Stomach (tissue), 9 donors: ENCODE results near the gene CCDC38. TPM values are rescaled to one million over a fixed set of nuclear protein-coding genes. Genes with fewer than 3 reads are reported as not detected.

ENCODE experiments used
- DNase-seq, 2 donors: peaks; one replicate each; pipeline versions ENCODE4 v3.0.0 to v3.0.0-alpha.2; 2013 to 2019
- H3K27ac ChIP-seq, 5 donors: fragments of 200-600 bp in 4 of 5; sonication (generic) in 4 of 5; one replicate each; pipeline ENCODE4 v1.5.1; 2013 to 2019; ENCODE audit warnings: mild to moderate bottlenecking in 1 of 5, moderate library complexity in 1 of 5
- H3K27me3 ChIP-seq, 3 donors: fragments of 200-600 bp; sonication (generic); one replicate each; pipeline ENCODE4 v1.5.1; 2017 to 2019; ENCODE audit warnings: mixed run types in 1 of 3
- H3K36me3 ChIP-seq, 4 donors: fragments of 200-600 bp; sonication (generic); 1 replicate in 3 of 4; 2 replicates in 1 of 4; pipeline ENCODE4 v1.5.1; 2016 to 2019
- H3K4me1 ChIP-seq, 4 donors: fragments of 200-600 bp; sonication (generic); one replicate each; pipeline ENCODE4 v1.5.1; 2016 to 2019
- H3K4me3 ChIP-seq, 4 donors: fragments of 200-600 bp; sonication (generic) in 3 of 4; one replicate each; pipeline ENCODE4 v1.5.1; 2016 to 2019; ENCODE audit warnings: mild to moderate bottlenecking in 1 of 4
- H3K9me3 ChIP-seq, 4 donors: fragments of 200-600 bp; sonication (generic); one replicate each; pipeline ENCODE4 v1.5.1; 2016 to 2019
- EP300 ChIP-seq: sonication (generic); formaldehyde crosslinking; IDR thresholded peaks from one replicate; pipeline ENCODE4 v1.6.1; 2017; ENCODE audit warnings: antibody characterized with exemption
- POLR2A ChIP-seq, 4 donors: fragments of 450-650 bp; IDR thresholded peaks; one replicate each; pipeline ENCODE4 v1.6.1; 2016; ENCODE audit warnings: antibody characterized with exemption in 4 of 4, control low read depth in 2 of 4, mild to moderate bottlenecking in 1 of 4, moderate library complexity in 1 of 4
- POLR2AphosphoS5 ChIP-seq, 3 donors: sonication (generic); formaldehyde crosslinking; IDR thresholded peaks; one replicate each; pipeline ENCODE4 v1.6.1; 2016; ENCODE audit warnings: antibody characterized with exemption in 3 of 3
- WGBS, 5 donors: extraction: QIAGEN DNeasy Blood & Tissue Kit in 3 of 5; methylation state at CpG; one replicate each; pipeline versions ENCODE4 v1.1.5 to v1.1.7; 2013 to 2018; 5-methylcytosine and 5-hydroxymethylcytosine counted together
- intact Hi-C: fragments of 100-400 bp; cut with DNase I; formaldehyde crosslinking; loops from one replicate; pipeline ENCODE4 v1.15.1; 2023; ENCODE audit warnings: low total_unique reads
- polyA plus RNA-seq, 3 donors: library from polyadenylated mRNA; stranded (reverse); fragments of 200-250 nt; gene quantifications; one replicate each; pipeline ENCODE4 v1.2.3, GENCODE V29; 2013
- total RNA-seq, 5 donors: library from RNA; depleted of rRNA; stranded (reverse); fragments of >200 nt; gene quantifications; one replicate each; pipeline versions ENCODE4 v1.1.0 to v1.2.3, GENCODE V29; 2014 to 2016
- TF ChIP-seq, protein P1 (sequence below), 7 experiments: fragments of 450-650 bp in 4 of 7; fragments of 200-600 bp in 3 of 7; sonication (generic) in 3 of 7; IDR thresholded peaks; one replicate each; pipeline ENCODE4 v1.5.1; 2016 to 2019; ENCODE audit warnings: antibody characterized with exemption in 7 of 7, control low read depth in 2 of 7, mild to moderate bottlenecking in 1 of 7
- donor health status: healthy with polysubstance abuse.
- donor health status: Bipolar disorder and iron deficiency.
- donor health status: healthy.

Gene CCDC38
- total and polyA plus RNA-seq, 8 donors: not detected

DNA sequence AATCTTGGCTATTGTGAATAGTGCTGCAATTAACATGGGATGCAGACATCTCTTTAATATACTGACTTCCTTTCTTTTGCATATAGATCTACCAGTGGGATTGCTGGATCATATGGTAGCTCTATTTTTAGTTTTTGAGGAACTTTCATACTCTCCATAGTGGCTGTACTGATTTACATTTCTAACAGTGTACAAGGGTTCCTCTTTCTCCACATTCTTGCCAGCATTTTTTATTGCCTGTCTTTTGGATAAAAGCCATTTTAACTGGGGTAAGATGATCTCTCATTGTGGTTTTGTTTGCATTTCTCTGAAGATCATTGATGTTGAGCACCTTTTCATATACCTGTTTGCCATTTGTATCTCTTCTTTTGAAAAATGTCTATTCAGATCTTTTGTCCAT is 9.1 kb upstream of the CCDC38 start:
- Histone ChIP-seq H3K27ac (no peak overlapping the region), H3K9me3 (no peaks in the 10 kb centered on the region), H3K36me3 (no peaks in the 10 kb centered on the region), H3K27me3 (peaks cover 0 to 4% (median 0%) of the 10 kb centered on the region in 3 donors), H3K4me3 (no peak overlapping the region), H3K4me1 (no peaks in the 10 kb centered on the region)
- no peak for DNase-seq
- intact Hi-C loops: no loop called here
- TF ChIP-seq EP300 (no peak), POLR2AphosphoS5 (IDR thresholded peaks at IDR 0.05) (no peak), POLR2A (IDR thresholded peaks at IDR 0.05) (no peak)
- TF ChIP-seq, protein P1, sequence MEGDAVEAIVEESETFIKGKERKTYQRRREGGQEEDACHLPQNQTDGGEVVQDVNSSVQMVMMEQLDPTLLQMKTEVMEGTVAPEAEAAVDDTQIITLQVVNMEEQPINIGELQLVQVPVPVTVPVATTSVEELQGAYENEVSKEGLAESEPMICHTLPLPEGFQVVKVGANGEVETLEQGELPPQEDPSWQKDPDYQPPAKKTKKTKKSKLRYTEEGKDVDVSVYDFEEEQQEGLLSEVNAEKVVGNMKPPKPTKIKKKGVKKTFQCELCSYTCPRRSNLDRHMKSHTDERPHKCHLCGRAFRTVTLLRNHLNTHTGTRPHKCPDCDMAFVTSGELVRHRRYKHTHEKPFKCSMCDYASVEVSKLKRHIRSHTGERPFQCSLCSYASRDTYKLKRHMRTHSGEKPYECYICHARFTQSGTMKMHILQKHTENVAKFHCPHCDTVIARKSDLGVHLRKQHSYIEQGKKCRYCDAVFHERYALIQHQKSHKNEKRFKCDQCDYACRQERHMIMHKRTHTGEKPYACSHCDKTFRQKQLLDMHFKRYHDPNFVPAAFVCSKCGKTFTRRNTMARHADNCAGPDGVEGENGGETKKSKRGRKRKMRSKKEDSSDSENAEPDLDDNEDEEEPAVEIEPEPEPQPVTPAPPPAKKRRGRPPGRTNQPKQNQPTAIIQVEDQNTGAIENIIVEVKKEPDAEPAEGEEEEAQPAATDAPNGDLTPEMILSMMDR (IDR thresholded peaks at IDR 0.05): no peak

DNA sequence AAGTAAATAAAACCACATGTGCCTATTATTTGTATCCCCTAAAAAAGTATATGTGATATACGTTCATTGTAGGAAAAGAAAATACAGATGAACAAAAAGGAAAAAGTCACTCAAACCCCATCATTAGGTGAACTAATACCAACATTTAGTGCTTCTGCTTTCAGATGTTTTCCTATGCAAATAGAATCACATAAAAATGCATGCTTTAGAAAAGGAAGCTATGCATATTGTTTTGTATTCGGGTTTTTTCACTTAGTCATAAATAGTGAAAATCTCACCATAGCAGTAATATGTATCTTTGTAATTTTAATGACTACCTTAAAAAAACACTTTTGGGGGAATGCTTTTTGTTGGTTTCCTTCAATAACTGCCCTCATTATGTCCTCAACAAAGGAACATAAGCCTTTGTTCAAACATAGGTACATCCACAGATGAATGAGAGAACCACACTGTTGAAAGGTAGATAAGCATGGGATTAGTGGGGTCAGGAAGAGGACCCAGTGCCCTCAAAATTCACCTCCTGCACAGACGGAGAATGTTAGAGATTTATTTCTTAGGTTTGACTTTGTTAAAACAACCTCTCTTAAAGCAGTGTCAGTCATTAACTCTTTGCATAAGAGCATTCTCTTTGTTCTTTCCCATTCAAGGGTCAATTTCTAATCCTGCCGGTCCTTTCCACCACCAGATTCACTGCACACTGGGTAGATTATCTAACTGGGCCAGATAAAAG is 7.2 kb upstream of the CCDC38 start:
- Histone ChIP-seq H3K27me3 (peaks cover 0 to 6% (median 0%) of the 10 kb centered on the region in 3 donors), H3K36me3 (no peaks in the 10 kb centered on the region), H3K9me3 (no peaks in the 10 kb centered on the region), H3K27ac (no peak overlapping the region), H3K4me3 (no peak overlapping the region), H3K4me1 (no peaks in the 10 kb centered on the region)
- no peak for TF ChIP-seq POLR2A (IDR thresholded peaks at IDR 0.05)
- TF ChIP-seq EP300: no peak
- TF ChIP-seq, protein P1 (IDR thresholded peaks at IDR 0.05): no peak
- no peak for TF ChIP-seq POLR2AphosphoS5 (IDR thresholded peaks at IDR 0.05)
- intact Hi-C loops: no loop called here
- WGBS, 5 donors: 39 to 51% (median 47%) methylated on average over 4 of the region's 4 CpGs
- DNase-seq: no peak

DNA sequence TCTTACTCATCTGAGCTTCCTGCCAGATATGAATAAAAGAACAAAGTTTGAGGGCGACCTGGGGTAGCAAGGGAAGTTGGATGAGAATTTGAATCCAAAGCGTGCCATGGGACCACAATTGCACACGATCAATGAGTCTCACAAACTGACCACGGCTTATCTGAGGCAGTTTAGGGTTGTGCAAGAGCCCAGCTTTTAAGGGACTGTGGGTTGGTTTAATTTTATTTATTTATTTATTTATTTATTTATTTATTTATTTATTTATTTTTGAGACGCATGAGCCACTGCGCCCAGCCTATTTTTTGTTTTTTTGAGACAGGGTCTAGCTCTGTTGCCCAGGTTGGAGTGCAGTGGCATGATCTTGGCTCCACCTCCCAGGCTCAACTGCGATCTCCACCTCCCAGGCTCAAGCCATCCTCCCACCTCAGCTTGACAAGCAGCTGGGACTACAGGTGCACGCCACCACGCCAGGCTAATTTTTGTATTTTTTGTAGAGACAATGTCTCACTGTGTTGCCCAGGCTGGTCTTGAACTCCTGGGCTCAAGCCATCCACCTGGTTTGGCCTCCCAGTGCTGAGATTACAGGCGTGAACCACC is 1.8 kb upstream of the CCDC38 start:
- TF ChIP-seq POLR2A (IDR thresholded peaks at IDR 0.05): no peak
- no peak for TF ChIP-seq POLR2AphosphoS5 (IDR thresholded peaks at IDR 0.05)
- no peak for TF ChIP-seq EP300
- TF ChIP-seq, protein P1 (IDR thresholded peaks at IDR 0.05): no peak
- Histone ChIP-seq H3K27me3 (peaks cover 0 to 5% (median 0%) of the 10 kb centered on the region in 3 donors), H3K9me3 (no peaks in the 10 kb centered on the region), H3K36me3 (no peaks in the 10 kb centered on the region), H3K27ac (no peak overlapping the region), H3K4me1 (peaks cover 0 to 22% (median 14%) of the 10 kb centered on the region in 4 donors), H3K4me3 (peak overlapping the region in 1 of 4 donors; percentile 75)
- no peak for DNase-seq
- WGBS, 5 donors: 75 to 88% (median 85%) methylated on average over 10 of the region's 10 CpGs
- intact Hi-C loops: no loop called here

DNA sequence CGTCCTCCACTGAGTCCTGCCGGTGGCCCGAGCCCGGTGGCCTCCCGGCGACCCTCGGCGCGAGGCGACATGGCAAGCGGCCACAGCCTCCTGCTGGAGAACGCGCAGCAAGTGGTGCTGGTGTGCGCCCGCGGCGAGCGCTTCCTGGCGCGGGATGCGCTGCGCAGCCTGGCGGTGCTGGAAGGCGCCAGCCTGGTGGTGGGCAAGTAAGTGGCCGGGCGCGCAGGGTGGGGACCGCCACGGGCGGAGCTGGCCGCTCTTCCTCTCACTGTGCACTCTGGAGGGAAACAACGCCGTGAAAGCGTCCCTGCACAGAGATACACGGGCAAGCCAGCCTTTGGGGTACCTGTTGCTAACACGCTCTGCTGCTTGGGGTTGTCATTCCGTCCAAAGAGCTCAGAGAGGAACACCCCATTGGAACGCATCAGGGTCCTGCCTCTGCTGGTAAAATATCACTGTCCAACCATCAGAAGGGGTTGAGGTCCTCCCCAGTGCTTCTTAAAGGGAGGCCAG is 972 bp upstream of the CCDC38 start, which contains the start of gene AMDHD1:
Gene AMDHD1, plus strand, starts transcription at position 2 of the 513 bp plus-strand sequence. Its CDS starts 68 bp downstream, at position 70.
- Histone ChIP-seq H3K4me1 (peaks cover 0 to 22% (median 14%) of the 10 kb centered on the region in 4 donors), H3K27me3 (peaks cover 0 to 5% (median 0%) of the 10 kb centered on the region in 3 donors), H3K9me3 (no peaks in the 10 kb centered on the region), H3K36me3 (no peaks in the 10 kb centered on the region), H3K27ac (peak within 1 kb of the TSS; percentile 73 to 88 (median 83)), H3K4me3 (peak within 1 kb of the TSS; percentile 75 to 80 (median 78))
- no peak for TF ChIP-seq POLR2AphosphoS5 (IDR thresholded peaks at IDR 0.05)
- TF ChIP-seq, protein P1 (IDR thresholded peaks at IDR 0.05): peak in 2 of 7 experiments; percentile 13 to 23
- peak; percentile 56 to 85 for DNase-seq
- intact Hi-C loops: no loop called here
- 0 to 1% (median 1%) methylated on average over 20 to 38 of the region's 38 CpGs for WGBS, 5 donors
